K562 (cell line): Measurements from ENCODE around the gene KNTC1. TPM values are rescaled to one million over a fixed set of nuclear protein-coding genes. Genes with fewer than 3 reads are reported as not detected.

Source experiments
- ATAC-seq: fragments of 200-7000 bp; cut with Tn5 transposase; 3 replicates; pipeline ENCODE4 v1.9.1; 2020; ENCODE audit warnings: moderate library complexity
- BruUV-seq: library from RNA; stranded (reverse); fragments of 400-500 nt; replicated peaks from 2 replicates; lab custom pipeline; 2021; lab: Mats Ljungman, UMichigan
- CTCF ChIA-PET: fragments of 300-600 bp; formaldehyde crosslinking; extraction: SDS; loops from one replicate; lab custom pipeline; 2021; ENCODE audit warnings: low intra/inter-chr PET ratio; lab: Yijun Ruan, JAX
- POLR2A ChIA-PET: fragments of 300-600, 350-650 bp; sonication (Branson Sonifier 250); formaldehyde crosslinking; extraction: SDS; loops from one replicate; lab custom pipeline; 2021; ENCODE audit warnings: antibody characterized with exemption, inconsistent platforms; lab: Yijun Ruan, JAX
- DNase-seq, 4 experiments: peaks; one replicate each; pipeline versions ENCODE4 v3.0.0 to v3.0.0-alpha.2; 2011 to 2018; ENCODE audit warnings: low spot score in 3 of 4, mixed read lengths in 3 of 4; ENCODE audit errors: extremely low read depth in 1 of 4
- FAIRE-seq: peaks from 2 replicates; lab custom pipeline; 2011; peaks lifted over from hg19 to GRCh38; lab: Jason Lieb, UNC
- H2AFZ ChIP-seq: 2 replicates; pipeline ENCODE4 v1.6.0; 2011; ENCODE audit warnings: low read depth, low read length, control low read depth, inconsistent platforms
- H3K27ac ChIP-seq: fragments of 200-600 bp; 3 replicates; pipeline ENCODE4 v1.8.0; 2011; ENCODE audit warnings: low read depth, mild to moderate bottlenecking, control low read depth, inconsistent platforms, low read length, moderate library complexity, mixed read lengths; ENCODE audit errors: extremely low read depth
- H3K27me3 ChIP-seq, 2 experiments: fragments of 300-600 bp in 1 of 2; 2 replicates in 1 of 2; 3 replicates in 1 of 2; pipeline versions ENCODE4 v1.6.0 to v1.8.0; 2011; ENCODE audit warnings: inconsistent platforms in 2 of 2, low read length in 2 of 2, mild to moderate bottlenecking in 1 of 2, mixed read lengths in 1 of 2, moderate library complexity in 1 of 2; ENCODE audit not compliant: control insufficient read depth in 2 of 2, insufficient read depth in 2 of 2
- H3K36me3 ChIP-seq: fragments of 300-600 bp; 3 replicates; pipeline ENCODE4 v1.8.0; 2011; ENCODE audit warnings: mild to moderate bottlenecking, low read length, inconsistent platforms; ENCODE audit not compliant: control insufficient read depth, insufficient read depth
- H3K4me1 ChIP-seq, 2 experiments: fragments of 200-600 bp in 1 of 2; replicated peaks in 1 of 2; 2 replicates in 1 of 2; 3 replicates in 1 of 2; pipeline versions ENCODE4 v1.5.1 to v1.8.0; 2011; ENCODE audit warnings: inconsistent platforms in 2 of 2, low read length in 2 of 2, mild to moderate bottlenecking in 1 of 2, mixed read lengths in 1 of 2, moderate library complexity in 1 of 2; ENCODE audit not compliant: control insufficient read depth in 2 of 2, insufficient read depth in 2 of 2
- H3K4me2 ChIP-seq: 2 replicates; pipeline ENCODE4 v1.6.1; 2011; ENCODE audit warnings: low read length, control low read depth, inconsistent platforms, mixed read lengths; ENCODE audit not compliant: insufficient read depth
- H3K4me3 ChIP-seq: fragments of 200-600 bp; sonication (generic), shearing (Covaris generic); 2 replicates; pipeline ENCODE4 v1.5.1; 2016; ENCODE audit warnings: control low read depth, inconsistent platforms
- H3K79me2 ChIP-seq: fragments of 200-600 bp; 3 replicates; pipeline ENCODE4 v1.8.0; 2011; ENCODE audit warnings: low read length, inconsistent platforms; ENCODE audit not compliant: control insufficient read depth, insufficient read depth
- H3K9ac ChIP-seq, 2 experiments: 2 replicates each; pipeline versions ENCODE4 v1.6.0 to v1.6.1; 2011; ENCODE audit warnings: low read depth in 2 of 2, low read length in 2 of 2, control low read depth in 1 of 2, inconsistent platforms in 1 of 2, mild to moderate bottlenecking in 1 of 2, mixed read lengths in 1 of 2; ENCODE audit not compliant: insufficient read depth in 1 of 2
- H3K9me1 ChIP-seq: one replicate; pipeline ENCODE4 v1.6.0; 2011; ENCODE audit warnings: inconsistent platforms, mild to moderate bottlenecking, low read length, moderate library complexity; ENCODE audit not compliant: control insufficient read depth, insufficient read depth
- H3K9me3 ChIP-seq: replicated peaks from 2 replicates; pipeline ENCODE4 v1.5.1; 2011; ENCODE audit warnings: low read depth, low read length, inconsistent platforms; ENCODE audit not compliant: control insufficient read depth, insufficient read depth
- H4K20me1 ChIP-seq: replicated peaks from 2 replicates; pipeline ENCODE4 v1.6.1; 2011; ENCODE audit warnings: low read length, inconsistent platforms, mixed read lengths; ENCODE audit not compliant: control insufficient read depth, insufficient read depth
- BMI1 ChIP-seq: fragments of 150-350 bp; IDR thresholded peaks from 2 replicates; pipeline ENCODE4 v1.6.1; 2014; ENCODE audit warnings: low read length
- CHD4 ChIP-seq: fragments of 200-600 bp; sonication (generic); IDR thresholded peaks from 3 replicates; pipeline ENCODE4 v1.6.1; 2012; ENCODE audit warnings: low read depth, mild to moderate bottlenecking, mixed read lengths, low read length, inconsistent platforms; ENCODE audit not compliant: insufficient read depth, insufficient replicate concordance, poor library complexity, severe bottlenecking
- SRSF1 ChIP-seq: fragments of 200-400 bp; formaldehyde crosslinking; IDR thresholded peaks from 2 replicates; pipeline ENCODE4 v1.6.1; 2017; ENCODE audit warnings: mild to moderate bottlenecking, low read depth, low read length, moderate library complexity
- THAP7 ChIP-seq: fragments of 250-450 bp; sonication (Bioruptor Pico); IDR thresholded peaks from 2 replicates; pipeline ENCODE4 v1.5.0; 2021
- ZBTB5 ChIP-seq: fragments of 450-650 bp; IDR thresholded peaks from 2 replicates; pipeline ENCODE4 v1.6.1; 2017; ENCODE audit warnings: antibody characterized with exemption
- ZNF449 ChIP-seq: fragments of 250-450 bp; sonication (Bioruptor Pico); IDR thresholded peaks from 2 replicates; pipeline ENCODE4 v1.8.0; 2022; ENCODE audit warnings: moderate library complexity, mild to moderate bottlenecking, inconsistent platforms
- WGBS: fragments of 100-300 bp; shearing (Covaris generic); methylation state at CpG from one replicate; pipeline ENCODE4 v1.1.6; 2016; ENCODE audit warnings: low coverage, mixed read lengths; ENCODE audit not compliant: insufficient coverage; ENCODE audit errors: missing lambda C conversion rate; 5-methylcytosine and 5-hydroxymethylcytosine counted together
- in situ Hi-C: fragments of 300-500 bp; cut with MboI; formaldehyde crosslinking; loops from 4 replicates; pipeline ENCODE4 v1.15.0; 2018; ENCODE audit warnings: inconsistent platforms, mixed read lengths
- intact Hi-C: fragments of 100-400 bp; cut with micrococcal nuclease; formaldehyde crosslinking; loops from 2 replicates; pipeline ENCODE4 v1.14.2; 2022
- polyA plus RNA-seq, 8 experiments: library from polyadenylated mRNA; depleted of rRNA in 4 of 8; stranded (reverse) in 5 of 8; unstranded in 3 of 8; fragments of >200 nt; fragmentation: Nextera tagmentation in 2 of 8; fragmentation: Illumina TruSeq in 1 of 8; extraction: Ambion mirVana in 2 of 8; extraction: Trizol in 1 of 8; gene quantifications; 2 replicates each; pipeline versions ENCODE4 v1.2.1 to v1.2.3, GENCODE V29; 2011 to 2014; ENCODE audit warnings: inconsistent platforms in 1 of 8, missing spikeins in 1 of 8
- total RNA-seq, 7 experiments: library from RNA; depleted of rRNA in 6 of 7; stranded (reverse); fragments of >200 nt in 6 of 7; fragmentation: Illumina TruSeq in 2 of 7; extraction: Trizol in 2 of 7; gene quantifications; 2 replicates each; pipeline versions ENCODE4 v1.2.1 to v1.2.3, GENCODE V29; 2011 to 2021; ENCODE audit warnings: low replicate concordance in 1 of 7
- TF ChIP-seq, protein P1 (sequence below): fragments of 250-450 bp; sonication (Bioruptor Pico); IDR thresholded peaks from 2 replicates; pipeline ENCODE4 v1.5.0; 2020; ENCODE audit warnings: mild to moderate bottlenecking
- TF ChIP-seq, protein P2 (sequence below): fragments of 450-650 bp; IDR thresholded peaks from 2 replicates; pipeline ENCODE4 v1.6.1; 2016

The KNTC1 gene
- total and polyA plus RNA-seq, 9 of the 15 experiments (the other 6 are each of a cell fraction or from before 2014, with no cell fraction given): 38.9 to 135 (median 99.6) TPM

DNA sequence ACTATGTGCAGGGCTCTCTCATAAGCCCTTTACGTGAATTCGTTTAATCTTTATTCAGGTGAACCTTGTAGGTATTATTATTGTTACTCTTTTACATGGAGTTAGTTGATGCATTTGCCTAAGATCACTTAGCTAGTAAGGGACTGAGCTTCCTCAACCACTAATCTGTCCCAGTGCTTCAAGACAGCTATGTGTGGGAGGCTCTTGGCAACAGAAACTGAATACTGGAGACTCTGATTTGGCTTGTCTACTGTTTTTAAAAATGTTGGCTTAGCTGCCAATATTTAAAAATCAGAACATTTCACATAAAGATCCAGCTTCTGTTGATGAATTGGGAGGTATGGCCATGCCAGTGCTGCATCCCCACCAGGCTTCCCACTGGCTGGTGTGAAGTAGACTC is 6.8 kb downstream of the KNTC1 start (continued):
- TF ChIP-seq, protein P1, sequence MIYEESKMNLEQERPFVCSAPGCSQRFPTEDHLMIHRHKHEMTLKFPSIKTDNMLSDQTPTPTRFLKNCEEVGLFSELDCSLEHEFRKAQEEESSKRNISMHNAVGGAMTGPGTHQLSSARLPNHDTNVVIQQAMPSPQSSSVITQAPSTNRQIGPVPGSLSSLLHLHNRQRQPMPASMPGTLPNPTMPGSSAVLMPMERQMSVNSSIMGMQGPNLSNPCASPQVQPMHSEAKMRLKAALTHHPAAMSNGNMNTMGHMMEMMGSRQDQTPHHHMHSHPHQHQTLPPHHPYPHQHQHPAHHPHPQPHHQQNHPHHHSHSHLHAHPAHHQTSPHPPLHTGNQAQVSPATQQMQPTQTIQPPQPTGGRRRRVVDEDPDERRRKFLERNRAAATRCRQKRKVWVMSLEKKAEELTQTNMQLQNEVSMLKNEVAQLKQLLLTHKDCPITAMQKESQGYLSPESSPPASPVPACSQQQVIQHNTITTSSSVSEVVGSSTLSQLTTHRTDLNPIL (CRISPR knock-in tag): no peak
- TF ChIP-seq, protein P2, sequence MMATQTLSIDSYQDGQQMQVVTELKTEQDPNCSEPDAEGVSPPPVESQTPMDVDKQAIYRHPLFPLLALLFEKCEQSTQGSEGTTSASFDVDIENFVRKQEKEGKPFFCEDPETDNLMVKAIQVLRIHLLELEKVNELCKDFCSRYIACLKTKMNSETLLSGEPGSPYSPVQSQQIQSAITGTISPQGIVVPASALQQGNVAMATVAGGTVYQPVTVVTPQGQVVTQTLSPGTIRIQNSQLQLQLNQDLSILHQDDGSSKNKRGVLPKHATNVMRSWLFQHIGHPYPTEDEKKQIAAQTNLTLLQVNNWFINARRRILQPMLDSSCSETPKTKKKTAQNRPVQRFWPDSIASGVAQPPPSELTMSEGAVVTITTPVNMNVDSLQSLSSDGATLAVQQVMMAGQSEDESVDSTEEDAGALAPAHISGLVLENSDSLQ: no peak

DNA sequence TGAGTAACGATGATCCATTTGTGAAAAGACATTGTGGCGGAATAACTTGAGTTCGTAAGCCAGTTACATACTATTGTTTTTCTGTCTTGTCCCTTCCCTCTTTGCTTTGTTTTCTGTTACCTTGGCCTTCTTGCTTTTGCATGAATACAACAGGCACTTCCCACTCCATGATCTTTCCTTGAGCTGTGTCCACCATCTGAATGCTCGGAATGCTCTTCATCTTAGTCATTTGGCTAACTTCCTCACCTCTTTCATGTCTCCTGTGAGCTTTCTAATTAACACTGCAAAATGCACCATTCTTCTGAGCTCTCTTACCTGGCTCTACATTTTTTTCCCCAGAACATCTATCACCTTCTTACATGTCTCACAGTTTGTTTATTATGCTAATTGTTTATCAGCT is 10.0 kb downstream of the KNTC1 start:
- ChIA-PET POLR2A (interaction anchor here (0.8 to 3.2 kb wide), 6 partner anchors 9 to 36 kb away, joined by 3 to 18 read pairs (median 6); partner anchors contain the start of genes KNTC1 and RSRC2), CTCF (no interaction called here)
- H4K20me1 ChIP-seq: no peaks in the 10 kb centered on the region; the same call in 1 of the 2 replicates
- H3K79me2 ChIP-seq: peaks cover 10% of the 10 kb centered on the region
- no peak overlapping the region for H3K9ac ChIP-seq
- DNase-seq (no peak), ATAC-seq (no peak)
- H3K36me3 ChIP-seq: peaks cover 80% of the 10 kb centered on the region
- TF ChIP-seq ZBTB5 (no peak), SRSF1 (no peak), ZNF449 (CRISPR knock-in tag) (no peak), THAP7 (CRISPR knock-in tag) (no peak), BMI1 (no peak), CHD4 (no peak)
- TF ChIP-seq, all 486 proteins: peak for 0
- no TSS peak for BruUV-seq
- intact Hi-C loops: no loop called here
- no peak for FAIRE-seq
- in situ Hi-C loops: no loop called here
- H2AFZ ChIP-seq: no peak overlapping the region
- no peaks in the 10 kb centered on the region for H3K4me1 ChIP-seq
- H3K9me1 ChIP-seq: no peaks in the 10 kb centered on the region
- no peak overlapping the region for H3K4me2 ChIP-seq
- H3K27ac ChIP-seq: no peak overlapping the region
- 95% methylated on average over 4 of the region's 4 CpGs for WGBS
- H3K27me3 ChIP-seq: no peaks in the 10 kb centered on the region
- H3K9me3 ChIP-seq: no peaks in the 10 kb centered on the region
- no peak overlapping the region for H3K4me3 ChIP-seq
